ENCODE results near the gene VPS72. TPM values are rescaled to one million over a fixed set of nuclear protein-coding genes. Genes with fewer than 3 reads are reported as not detected.

The VPS72 gene
- total RNA-seq, 1 experiment from 2014 or later, result 103 TPM

- no peak for TF ChIP-seq ZNF219 (CRISPR knock-in tag; IDR thresholded peaks at IDR 0.05; ENCODE audit: borderline replicate concordance)
- no peak for TF ChIP-seq ZNF416 (CRISPR knock-in tag; IDR thresholded peaks at IDR 0.05)
- TF ChIP-seq STAT6 (CRISPR knock-in tag; conservative IDR thresholded peaks at IDR 0.05; ENCODE audit: low read depth), result no peak
- TF ChIP-seq NR1H2 (CRISPR knock-in tag; IDR thresholded peaks at IDR 0.05), result no peak
- peak; percentile 65 for TF ChIP-seq E2F5 (CRISPR knock-in tag; IDR thresholded peaks at IDR 0.05)
- TF ChIP-seq ZNF423 (CRISPR knock-in tag; IDR thresholded peaks at IDR 0.05), result no peak
- no peak for TF ChIP-seq ZNF121 (CRISPR knock-in tag; IDR thresholded peaks at IDR 0.05)
- TF ChIP-seq GTF2I (CRISPR knock-in tag; conservative IDR thresholded peaks at IDR 0.05), result no peak
- TF ChIP-seq ETV6 (CRISPR knock-in tag; IDR thresholded peaks at IDR 0.05), result peak; percentile 60; the same call in 1 of the 2 replicates
- TF ChIP-seq ZNF263 (CRISPR knock-in tag; IDR thresholded peaks at IDR 0.05; ENCODE audit: low read depth), result no peak
- peak; percentile 98 for TF ChIP-seq FOXK1 (CRISPR knock-in tag; IDR thresholded peaks at IDR 0.05)
- no peak for TF ChIP-seq SOX15 (CRISPR knock-in tag; IDR thresholded peaks at IDR 0.05)
- TF ChIP-seq MXD4 (CRISPR knock-in tag; IDR thresholded peaks at IDR 0.05; ENCODE audit: borderline replicate concordance), result no peak
- TF ChIP-seq TEAD4 (CRISPR knock-in tag; IDR thresholded peaks at IDR 0.05), result peak; percentile 71
- 0 out of 2 replicates have a peak, but pooled peaks have one; percentile 63 for TF ChIP-seq MYBL2 (CRISPR knock-in tag; IDR thresholded peaks at IDR 0.05)
- peak; percentile 42; the same call in 1 of the 2 replicates for TF ChIP-seq USF1 (CRISPR knock-in tag; IDR thresholded peaks at IDR 0.05)
- no peak for TF ChIP-seq E2F4 (CRISPR knock-in tag; IDR thresholded peaks at IDR 0.05; ENCODE audit: borderline replicate concordance, low read depth)
- TF ChIP-seq SMAD3 (CRISPR knock-in tag; IDR thresholded peaks at IDR 0.05; ENCODE audit: borderline replicate concordance), result no peak
- no peak for TF ChIP-seq ZBTB21 (CRISPR knock-in tag; IDR thresholded peaks at IDR 0.05; ENCODE audit: borderline replicate concordance)
- no peak for TF ChIP-seq MLX (CRISPR knock-in tag; IDR thresholded peaks at IDR 0.05)
- no peak for TF ChIP-seq ZNF671 (CRISPR knock-in tag; IDR thresholded peaks at IDR 0.05)
- TF ChIP-seq ATF3 (CRISPR knock-in tag; conservative IDR thresholded peaks at IDR 0.05), result no peak
- no peak for TF ChIP-seq CBFB (CRISPR knock-in tag; IDR thresholded peaks at IDR 0.05; ENCODE audit: low read depth)
- TF ChIP-seq RORB (CRISPR knock-in tag; IDR thresholded peaks at IDR 0.05), result no peak
- TF ChIP-seq ATF1 (CRISPR knock-in tag; IDR thresholded peaks at IDR 0.05), result no peak
- no peak for TF ChIP-seq JAZF1 (CRISPR knock-in tag; IDR thresholded peaks at IDR 0.05)
- no peak for TF ChIP-seq AFF4 (CRISPR knock-in tag; IDR thresholded peaks at IDR 0.05; ENCODE audit: borderline replicate concordance)
- no peak for TF ChIP-seq ZNF512 (CRISPR knock-in tag; IDR thresholded peaks at IDR 0.05; ENCODE audit: borderline replicate concordance)
Observed at GRCh38 chr1:151165738-151166504, 24.1 kb downstream of the VPS72 start, which contains the start of the genes LYSMD1 and SCNM1 (continued).
